OCI-M2 (cell line): ENCODE measurements around the gene SH3TC1.

ENCODE experiments used
- DNase-seq: peaks from one replicate; lab custom pipeline; 2025; ENCODE audit not compliant: unreplicated experiment; lab: John Stamatoyannopoulos, UW

The SH3TC1 gene

GRCh38 chr4:8163436-8164193 is 35.5 kb upstream of the SH3TC1 start:
- no peak for DNase-seq

- no peak for DNase-seq
Measured at GRCh38 chr4:8164194-8164565, 34.9 kb upstream of the SH3TC1 start.

- no peak for DNase-seq
Measured at GRCh38 chr4:8164687-8165086, 34.4 kb upstream of the SH3TC1 start.

DNA sequence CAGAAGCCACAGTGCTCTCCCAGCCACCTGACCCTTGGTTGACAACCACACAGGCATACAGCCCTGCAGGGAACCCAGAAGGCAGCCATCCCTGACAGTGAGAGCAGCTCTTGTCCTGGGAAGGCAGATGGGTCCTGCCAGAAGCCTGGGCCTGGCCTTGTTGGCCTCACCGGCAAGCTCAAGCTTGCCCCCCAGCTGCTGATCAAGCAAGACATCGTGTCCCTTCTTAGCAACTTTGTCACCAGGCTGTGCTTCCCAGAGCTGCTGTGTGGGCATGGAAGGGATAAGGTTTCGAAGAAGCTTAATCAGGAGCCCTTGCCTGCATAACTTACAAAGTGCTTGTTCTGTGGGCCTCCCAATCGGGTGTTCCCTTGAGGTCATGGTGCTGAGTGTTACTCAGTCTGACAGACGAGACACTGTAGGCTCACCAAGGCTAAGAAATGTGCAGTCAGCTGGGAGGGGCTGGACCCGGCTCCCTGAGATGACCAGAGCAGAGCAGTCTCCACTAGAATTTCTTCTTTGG is 33.7 kb upstream of the SH3TC1 start:
- no peak for DNase-seq

DNA sequence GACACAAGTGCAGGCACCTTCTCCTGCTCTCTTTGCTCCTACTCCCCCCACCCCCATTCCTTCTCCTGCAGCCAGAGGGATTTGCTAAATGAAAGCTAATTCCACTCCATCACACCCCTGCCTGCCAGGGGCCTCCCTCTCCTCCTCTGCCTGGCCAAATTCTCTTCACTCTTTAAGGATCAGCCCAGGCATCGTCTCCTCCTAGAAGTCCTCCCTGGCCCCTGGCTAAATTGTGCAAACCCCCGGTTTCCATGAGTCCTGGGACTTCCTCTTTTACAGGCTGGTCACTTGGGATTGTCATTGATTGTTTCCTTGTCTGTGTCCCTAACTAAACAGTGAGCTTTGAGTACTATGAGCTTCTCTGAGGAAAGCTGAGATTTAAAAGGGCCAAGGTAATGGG is 31.8 kb upstream of the SH3TC1 start:
- DNase-seq: no peak

- DNase-seq: no peak
Measured at GRCh38 chr4:8167815-8168214, 31.3 kb upstream of the SH3TC1 start.

DNA sequence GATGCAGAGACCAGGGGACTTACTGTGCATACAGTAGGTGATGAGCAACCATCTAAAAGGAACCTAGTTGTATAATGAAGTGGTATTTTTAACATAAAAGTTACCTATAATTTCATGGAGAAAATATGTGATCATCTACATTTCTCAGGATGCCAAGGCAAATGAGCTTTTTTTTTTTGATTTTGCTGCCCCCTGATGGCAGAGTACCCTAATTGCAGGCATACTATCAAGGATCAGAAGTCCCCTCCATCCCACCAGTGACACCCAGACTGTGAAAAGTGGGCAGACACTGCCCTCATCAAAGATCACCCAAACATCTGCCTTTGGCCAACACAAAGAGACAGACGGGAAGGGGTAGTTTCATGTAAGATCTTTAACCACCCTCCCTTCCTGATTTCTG is 30.9 kb upstream of the SH3TC1 start:
- no peak for DNase-seq

DNA sequence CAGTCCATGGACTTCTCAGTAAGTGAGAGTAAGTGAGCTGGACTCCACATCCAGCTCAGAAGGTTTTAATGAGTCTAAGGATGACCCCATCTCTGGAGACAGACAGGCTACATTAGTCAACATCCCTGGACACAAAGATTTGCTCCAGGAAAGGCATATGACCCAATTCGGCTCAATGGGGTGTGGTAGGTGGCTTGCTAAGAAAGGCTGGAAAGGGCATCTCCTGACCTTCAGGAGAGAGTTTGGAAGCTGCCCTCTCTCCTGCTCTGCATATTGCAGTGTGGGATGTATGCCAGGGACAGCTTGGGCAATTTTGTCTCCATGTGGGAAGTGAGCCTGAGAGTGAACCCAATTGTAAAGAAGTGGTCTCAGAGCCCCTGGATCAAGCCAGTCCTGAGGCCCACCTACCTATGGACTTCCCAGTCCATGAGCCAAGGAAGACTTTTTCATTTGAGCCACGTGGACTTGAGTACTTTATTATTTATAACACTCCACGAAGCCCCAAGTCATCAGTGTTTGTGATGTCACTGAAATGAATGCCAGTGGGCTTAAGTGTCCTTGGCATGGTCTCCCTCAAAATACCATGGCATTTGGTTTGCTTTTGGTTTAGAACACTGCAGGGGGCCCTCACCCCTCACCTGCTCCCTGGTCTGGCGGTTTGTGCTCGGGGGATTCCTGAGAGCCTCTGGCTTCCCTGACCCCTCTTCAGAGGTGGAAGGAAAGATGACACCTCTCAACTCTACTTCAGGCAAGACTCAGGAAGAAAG is 30.1 kb upstream of the SH3TC1 start:
- no peak for DNase-seq

DNA sequence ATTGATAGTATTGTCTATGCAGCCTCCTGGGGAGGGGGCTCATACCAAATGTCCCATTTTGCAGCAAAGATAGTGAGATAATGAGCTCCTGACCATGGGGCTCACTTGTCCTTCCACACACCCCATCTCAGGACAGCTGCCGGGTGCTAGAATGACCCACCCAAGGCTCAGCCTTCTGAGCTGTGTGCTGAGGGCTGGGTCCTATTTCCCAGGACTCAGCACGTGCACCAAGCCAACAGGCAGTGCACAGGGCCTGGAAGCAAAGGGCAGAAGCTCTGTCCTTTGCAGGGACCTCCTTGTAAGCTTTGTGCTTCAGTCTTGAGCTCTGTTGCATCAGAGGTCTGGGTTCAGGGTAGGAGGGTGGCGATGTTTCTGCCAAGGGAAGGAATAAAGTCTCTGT is 29.3 kb upstream of the SH3TC1 start:
- DNase-seq: no peak

- DNase-seq: no peak
Measured at GRCh38 chr4:8170341-8170740, 28.7 kb upstream of the SH3TC1 start.

- DNase-seq: no peak
Measured at GRCh38 chr4:8171266-8171665, 27.8 kb upstream of the SH3TC1 start.

DNA sequence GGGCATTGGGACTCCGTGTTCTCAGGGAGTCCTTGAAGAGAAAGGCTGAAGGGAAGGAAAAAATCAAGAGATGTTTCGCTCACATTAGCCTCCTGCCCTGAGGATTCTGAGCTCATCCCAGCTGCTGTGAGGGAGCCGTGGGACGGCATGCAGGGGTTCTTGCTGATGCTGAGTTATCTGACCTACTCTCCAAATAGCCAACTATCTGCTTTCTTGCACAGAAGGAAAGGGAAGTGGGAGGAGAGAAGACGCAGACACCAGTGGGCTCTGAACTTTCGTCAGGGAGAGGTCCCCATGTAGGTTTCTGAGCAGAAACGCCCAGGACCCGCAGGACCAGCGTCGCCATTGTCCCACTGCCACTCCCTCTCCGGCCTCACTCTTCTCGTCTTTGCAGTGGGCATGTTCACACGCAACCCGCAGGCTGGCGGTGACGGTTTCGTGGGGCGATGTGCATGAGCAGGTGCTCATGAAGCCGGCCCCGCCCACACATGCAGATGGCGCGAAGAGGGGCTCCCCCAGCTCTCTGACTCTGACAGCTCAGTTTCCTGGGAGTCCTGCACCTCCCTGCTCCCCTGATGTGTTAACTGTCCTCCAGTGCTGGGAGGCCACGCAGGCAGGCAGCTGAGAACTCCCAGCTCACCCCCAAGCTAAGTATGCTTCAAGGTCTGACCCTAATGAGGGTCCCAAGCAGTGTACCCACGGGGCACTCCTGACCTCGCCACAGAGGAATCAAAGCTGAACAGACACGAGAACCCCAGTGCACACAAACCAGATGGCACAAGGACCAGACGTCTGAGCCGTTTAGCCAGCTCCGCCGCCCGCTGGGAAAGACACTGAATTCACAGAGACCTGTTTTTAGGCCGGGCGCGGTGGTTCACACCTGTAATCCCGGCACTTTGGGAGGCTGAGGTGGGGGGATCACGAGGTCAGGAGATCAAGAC is 26.8 kb upstream of the SH3TC1 start:
- no peak for DNase-seq

GRCh38 chr4:8173492-8174242 is 25.4 kb upstream of the SH3TC1 start:
- no peak for DNase-seq

GRCh38 chr4:8174970-8175369 is 24.1 kb upstream of the SH3TC1 start:
- DNase-seq: no peak

GRCh38 chr4:8175686-8176085 is 23.4 kb upstream of the SH3TC1 start:
- DNase-seq: no peak

- DNase-seq: no peak
Measured at GRCh38 chr4:8176547-8177399, 22.3 kb upstream of the SH3TC1 start.

DNA sequence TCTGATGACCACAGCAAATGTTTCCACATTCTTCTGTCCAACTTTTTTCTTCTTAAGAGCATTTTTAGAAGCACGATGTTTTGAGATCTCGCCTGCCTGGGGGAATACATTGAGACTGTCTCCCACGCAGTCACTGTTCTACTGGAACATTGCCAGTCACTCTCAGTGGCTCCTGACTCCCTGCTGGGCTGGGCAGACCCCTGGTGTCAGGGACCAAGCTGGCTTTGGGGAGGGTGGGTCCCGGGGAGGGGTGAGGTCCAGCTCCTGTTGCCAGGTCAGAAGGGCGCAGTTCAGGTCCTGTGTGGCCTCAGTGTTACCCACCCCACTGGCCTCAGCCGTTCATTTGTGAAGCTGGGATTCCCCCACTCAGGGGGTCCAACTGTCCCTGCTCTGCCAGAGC is 21.5 kb upstream of the SH3TC1 start:
- DNase-seq: no peak

DNA sequence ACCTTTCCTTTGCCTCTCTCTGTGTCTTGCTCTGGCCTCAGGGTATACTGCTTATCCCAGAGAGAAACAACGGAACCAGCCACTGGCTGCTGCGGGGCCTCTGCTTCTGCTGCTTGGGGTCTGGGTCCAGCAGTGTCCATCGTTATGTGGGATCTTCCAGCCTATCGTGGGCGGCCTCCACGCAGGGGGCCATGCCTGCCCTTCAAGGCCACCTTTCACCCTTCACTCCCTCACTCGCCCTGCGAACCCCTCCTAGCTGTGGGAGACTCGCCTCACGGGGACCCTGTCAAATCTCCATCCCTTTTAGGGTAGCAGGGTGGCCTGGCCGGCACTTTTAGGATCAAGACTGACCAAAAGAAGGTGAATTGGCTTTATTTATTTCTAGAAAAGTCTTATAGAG is 21.1 kb upstream of the SH3TC1 start:
- DNase-seq: no peak

GRCh38 chr4:8179074-8179473 is 20.0 kb upstream of the SH3TC1 start:
- DNase-seq: no peak

GRCh38 chr4:8179771-8180170 is 19.3 kb upstream of the SH3TC1 start:
- DNase-seq: no peak
